ENCODE data around the gene COA1.
A peak's percentile ranks its signal among the peaks of the same experiment; 100 is the strongest.
"Not testable (repeated sequence)": the region's sequence is repeated elsewhere in the genome, so short reads cannot be mapped to it uniquely, and the experiment has no call there.

Gene COA1, protein sequence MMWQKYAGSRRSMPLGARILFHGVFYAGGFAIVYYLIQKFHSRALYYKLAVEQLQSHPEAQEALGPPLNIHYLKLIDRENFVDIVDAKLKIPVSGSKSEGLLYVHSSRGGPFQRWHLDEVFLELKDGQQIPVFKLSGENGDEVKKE

DNA sequence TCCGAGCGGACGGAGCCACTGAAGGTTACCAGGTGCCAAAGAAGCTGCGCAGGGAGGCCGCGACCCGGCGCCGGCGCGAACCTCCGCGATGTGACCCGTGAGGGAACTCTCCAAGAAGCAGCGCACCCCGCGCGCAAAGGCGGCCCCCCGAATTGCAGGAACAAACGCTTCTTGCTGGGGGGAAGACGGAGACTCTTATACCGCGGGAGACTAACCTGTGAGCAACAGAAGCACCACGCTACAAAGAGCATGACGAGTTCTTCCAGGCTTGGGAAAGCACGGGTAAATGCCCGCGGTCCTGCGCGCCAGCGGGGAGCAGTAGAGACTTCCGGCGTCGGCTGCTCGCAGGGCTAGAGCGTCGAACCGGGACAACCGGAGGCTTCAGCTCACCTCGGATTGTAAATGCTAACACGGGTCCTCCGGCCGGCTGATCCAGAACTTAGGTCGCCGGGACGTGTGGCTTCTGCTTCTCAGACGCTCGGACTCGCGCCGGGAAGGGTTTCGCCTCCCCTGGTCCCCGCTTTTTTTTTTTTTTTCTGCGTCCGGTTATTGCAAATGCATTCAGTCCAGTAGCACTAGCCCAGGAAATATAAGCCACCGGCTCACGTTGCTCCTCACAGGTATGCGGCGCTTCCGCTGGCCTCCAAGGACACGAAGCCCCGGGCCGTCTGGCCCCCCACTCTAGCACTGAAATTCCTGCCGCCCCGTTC, at the start of gene COA1:
Gene COA1, minus strand, starts transcription at position 310 of the 710 bp plus-strand sequence. CDS start 80,909 bp downstream, outside the sequence.
- DNase-seq (ENCODE audit: low spot score), result peak; percentile 81

DNA sequence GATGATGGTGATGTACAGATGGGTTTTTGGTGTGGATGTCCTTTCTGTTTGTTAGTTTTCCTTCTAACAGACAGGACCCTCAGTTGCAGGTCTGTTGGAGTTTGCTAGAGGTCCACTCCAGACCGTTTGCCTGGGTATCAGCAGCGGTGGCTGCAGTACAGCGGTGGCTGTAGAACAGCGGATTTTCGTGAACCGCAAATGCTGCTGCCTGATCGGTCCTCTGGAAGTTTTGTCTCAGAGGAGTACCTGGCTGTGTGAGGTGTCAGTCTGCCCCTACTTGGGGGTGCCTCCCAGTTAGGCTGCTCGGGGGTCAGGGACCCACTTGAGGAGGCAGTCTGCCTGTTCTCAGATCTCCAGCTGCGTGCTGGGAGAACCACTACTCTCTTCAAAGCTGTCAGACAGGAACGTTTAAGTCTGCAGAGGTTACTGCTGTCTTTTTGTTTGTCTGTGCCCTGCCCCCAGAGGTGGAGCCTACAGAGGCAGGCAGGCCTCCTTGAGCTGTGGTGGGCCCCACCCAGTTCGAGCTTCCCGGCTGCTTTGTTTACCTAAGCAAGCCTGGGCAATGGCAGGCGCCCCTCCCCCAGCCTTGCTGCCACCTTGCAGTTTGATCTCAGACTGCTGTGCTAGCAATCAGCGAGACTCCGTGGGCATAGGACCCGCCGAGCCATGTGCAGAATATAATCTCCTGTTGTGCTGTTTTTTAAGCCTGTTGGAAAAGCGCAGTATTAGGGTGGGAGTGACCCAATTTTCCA, 49.1 kb upstream of the COA1 start:
- DNase-seq (ENCODE audit: low spot score), result not testable (repeated sequence)

DNA sequence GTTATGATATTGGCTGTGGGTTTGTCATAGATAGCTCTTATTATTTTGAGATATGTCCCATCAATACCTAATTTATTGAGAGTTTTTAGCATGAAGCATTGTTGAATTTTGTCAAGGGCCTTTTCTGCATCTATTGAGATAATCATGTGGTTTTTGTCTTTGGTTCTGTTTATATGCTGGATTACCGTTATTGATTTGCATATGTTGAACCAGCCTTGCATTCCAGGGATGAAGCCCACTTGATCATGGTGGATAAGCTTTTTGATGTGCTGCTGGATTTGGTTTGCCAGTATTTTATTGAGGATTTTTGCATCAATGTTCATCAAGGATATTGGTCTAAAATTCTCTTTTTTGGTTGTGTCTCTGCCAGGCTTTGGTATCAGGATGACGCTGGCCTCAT, 45.9 kb upstream of the COA1 start:
- not testable (repeated sequence) for DNase-seq (ENCODE audit: low spot score)

DNA sequence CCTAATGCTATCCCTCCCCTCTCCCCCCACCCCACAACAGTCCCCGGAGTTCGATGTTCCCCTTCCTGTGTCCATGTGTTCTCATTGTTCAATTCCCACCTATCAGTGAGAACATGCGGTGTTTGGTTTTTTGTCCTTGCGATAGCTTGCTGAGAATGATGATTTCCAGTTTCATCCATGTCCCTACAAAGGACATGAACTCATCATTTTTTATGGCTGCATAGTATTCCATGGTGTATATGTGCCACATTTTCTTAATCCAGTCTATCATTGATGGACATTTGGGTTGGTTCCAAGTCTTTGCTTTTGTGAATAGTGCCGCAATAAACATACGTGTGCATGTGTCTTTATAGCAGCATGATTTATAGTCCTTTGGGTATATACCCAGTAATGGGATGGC, 43.9 kb upstream of the COA1 start:
- DNase-seq (ENCODE audit: low spot score), result not testable (repeated sequence)

DNA sequence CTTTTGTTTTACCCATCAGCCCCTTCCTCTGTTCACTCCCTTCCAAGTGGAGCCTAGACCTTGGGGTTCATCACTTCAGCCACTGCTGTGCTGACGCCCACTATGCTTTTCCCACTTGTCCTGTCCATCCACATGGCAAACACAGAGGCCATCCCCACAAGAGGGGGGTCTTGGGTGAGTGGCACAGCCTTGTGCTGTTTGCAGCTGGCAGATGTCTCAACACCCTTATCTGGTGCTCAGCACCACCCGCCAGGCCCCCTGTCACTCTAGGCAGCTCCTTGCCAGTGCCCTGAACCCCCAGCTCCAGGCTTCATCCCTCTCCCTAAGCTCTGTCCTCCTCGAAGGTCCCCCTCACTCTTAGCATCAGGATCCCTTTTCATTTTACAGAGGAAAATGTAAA, 42.2 kb upstream of the COA1 start:
- DNase-seq (ENCODE audit: low spot score), result no peak

DNA sequence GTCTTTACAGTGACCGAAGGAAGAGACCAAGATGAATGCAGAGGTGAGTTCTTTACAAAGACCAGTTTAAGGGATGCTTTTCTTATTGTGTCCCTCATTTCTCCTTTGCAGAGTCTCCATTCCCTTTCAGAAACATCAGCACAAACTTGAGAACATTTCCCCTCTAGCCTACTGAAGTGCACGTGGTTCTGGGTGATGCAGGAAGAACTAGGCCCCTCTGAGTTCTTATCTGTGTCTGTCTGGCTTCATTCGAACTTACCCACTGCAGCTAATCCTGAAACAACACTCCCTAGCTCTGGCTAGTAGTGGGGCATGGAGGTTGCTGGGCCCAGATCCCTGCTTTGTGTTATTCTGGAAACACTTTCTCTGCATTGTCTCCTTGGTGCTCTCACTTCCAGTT, 41.8 kb upstream of the COA1 start:
- no peak for DNase-seq (ENCODE audit: low spot score)

DNA sequence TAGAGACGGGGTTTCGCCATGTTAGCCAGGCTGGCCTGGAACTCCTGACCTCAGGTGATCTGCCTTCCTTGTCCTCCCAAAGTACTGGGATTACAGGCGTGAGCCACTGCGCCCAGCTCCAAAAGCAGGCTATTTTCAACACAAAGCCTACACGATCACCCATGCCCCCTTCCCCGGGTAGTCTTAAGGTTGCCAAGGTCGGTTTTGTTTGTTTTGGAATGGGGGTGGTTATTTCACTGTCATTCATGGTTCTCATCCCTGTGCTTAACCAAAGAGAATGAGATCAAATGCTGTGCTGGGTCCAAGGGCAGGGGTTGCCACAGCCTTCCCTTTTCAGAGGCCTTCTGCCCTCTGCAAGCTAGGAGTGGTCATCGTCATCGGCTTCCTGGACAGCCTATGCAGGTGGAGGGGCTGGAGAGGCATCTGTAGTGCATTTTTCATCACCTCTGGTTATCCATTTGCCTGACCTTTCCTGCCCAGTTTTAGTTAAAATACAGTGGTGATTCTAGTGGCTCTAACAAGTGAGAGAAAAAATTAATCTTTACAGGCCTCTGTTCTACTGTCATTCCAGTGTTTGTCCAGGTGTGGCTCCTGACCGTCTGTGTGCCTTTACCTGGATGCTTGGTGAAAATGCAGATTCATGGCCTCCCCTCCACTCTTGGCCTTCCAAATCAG, 40.6 kb upstream of the COA1 start:
- DNase-seq (ENCODE audit: low spot score), result no peak

DNA sequence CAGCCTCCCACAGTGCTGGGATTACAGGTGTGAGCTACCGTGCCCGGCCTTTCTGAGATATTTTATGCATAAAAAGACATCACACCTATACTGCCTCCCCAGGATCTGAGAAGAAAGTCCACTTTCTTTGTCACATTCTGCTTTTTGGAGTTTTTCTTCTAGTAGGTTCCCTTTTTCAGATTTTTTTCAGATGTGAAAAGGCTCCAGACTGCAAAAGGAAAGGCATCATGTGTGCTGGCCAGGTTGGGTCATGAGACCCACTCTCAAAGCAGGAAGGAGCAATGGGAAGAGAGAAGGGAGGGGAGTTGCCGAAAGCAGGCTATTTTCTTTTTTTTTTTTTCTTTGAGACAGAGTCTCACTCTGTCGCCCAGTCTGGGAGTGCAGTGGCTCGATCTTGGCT, 40.0 kb upstream of the COA1 start:
- no peak for DNase-seq (ENCODE audit: low spot score)

DNA sequence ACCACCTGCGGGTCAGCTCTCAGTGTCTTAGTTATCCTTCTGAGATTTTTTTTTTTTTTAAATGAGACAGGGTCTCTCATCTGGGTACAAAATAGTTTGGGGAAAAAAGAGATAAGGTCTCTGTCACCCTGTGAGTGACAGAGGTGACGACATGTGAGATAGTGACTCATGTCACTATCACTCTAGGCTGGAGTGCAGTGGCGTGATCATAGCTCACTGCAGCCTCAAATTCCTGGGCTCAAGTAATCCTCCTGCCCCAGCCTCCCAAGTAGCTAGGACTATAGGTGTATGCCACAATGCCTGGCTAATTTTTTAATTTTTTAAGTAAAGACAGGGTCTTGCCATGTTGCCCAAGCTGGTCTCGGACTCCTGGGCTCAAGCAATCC, 39.6 kb upstream of the COA1 start:
- DNase-seq (ENCODE audit: low spot score), result no peak

DNA sequence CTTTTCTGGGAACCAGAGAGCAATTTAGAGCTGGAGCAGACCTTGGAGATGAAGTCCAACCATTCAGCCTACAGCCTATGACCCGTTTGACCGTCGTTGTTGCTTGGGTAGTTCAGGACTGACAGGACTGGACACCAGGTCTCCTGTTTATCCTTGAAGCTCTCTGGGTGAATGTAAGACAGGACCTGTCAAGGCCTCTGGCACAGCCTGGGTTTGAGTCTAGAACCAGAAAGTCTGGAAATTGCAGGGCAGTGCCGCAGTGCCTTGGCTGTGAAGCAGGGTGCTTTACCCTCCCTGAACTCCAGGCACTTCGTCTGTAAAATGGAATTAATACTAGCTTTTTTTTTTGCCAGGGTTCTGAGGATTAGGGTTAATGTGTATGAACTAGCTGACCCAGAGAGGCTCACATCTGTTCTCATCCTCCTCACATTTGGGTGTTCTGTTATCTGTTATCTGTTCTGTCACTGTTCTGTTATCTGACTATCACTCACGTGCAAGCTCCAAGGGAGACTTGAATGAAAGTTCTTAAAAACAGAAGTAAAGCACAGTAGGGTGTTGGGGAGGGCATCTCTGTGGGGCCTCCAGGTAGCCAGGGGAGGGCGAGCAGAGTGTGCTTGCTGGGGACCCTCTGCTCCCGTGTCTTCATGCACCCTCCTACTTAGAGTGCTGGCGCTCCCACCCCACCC, 39.0 kb upstream of the COA1 start:
- DNase-seq (ENCODE audit: low spot score), result no peak

DNA sequence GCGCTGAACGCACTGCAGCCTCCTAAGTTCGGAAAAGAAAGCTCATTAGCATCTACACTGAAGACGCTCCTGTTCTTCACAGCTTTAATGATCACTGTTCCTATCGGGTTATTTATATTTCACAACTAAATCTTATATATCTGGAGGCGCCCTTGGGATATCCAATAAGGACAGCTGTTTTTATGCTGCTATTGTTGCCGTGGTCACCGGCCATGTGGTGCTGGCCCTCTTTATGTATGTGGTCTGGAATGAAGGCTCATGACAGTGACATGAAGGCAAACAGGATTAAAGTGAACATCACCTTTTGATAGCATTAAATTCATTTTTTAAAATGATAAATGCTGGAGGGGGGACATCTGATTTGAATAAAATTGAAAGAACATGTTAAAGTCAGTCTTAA, 38.0 kb upstream of the COA1 start:
- DNase-seq (ENCODE audit: low spot score), result no peak

DNA sequence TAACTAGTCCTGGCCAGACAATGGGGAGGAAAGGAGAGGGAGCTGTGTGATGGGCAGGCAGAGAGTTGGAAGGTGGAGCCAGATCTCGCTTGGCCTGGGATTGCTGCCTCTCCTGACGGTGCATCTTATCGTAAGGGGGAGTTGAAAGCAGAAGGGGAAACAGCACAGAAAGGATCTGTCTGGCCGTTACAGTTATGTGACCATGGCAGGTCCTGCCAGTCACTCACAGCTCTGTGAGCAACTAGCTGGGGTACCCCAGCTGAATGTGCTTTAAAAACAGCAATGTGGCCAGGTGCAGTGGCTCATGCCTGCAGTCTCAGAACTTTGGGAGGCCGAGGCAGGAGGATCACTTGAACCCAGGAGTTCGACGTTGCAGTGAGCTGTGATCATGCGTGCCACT, 37.2 kb upstream of the COA1 start:
- no peak for DNase-seq (ENCODE audit: low spot score)

DNA sequence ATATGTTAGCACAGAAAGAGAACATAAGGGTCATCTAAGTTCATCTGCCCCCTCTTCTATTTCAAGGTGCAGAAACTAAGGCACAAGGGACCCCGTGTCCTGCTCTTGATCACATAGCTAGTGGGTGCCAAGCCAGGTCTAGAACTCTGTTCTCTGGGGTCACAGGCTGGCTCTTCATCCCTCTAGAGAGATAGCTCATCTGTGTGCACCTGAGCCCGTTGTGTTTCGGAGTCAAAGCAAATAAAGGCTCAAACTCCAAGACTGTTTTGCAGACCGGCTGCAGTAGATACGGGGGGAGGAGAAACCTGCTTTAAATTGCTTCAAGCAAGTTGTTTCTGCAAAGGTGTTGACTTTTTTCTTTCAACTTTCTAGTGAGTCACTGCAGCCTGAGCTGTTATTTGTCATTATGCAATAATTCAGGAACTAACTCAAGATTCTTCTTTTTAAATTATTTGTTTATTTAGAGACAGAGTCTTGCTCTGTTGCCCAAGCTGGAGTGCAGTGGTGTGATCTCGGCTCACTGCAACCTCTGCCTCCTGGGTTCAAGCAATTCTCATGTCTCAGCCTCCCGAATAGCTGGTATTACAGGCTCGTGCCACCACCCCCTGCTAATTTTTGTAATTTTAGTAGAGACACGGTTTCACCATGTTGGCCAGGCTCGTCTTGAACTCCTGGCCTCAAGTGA, 35.6 kb upstream of the COA1 start:
- no peak for DNase-seq (ENCODE audit: low spot score)

DNA sequence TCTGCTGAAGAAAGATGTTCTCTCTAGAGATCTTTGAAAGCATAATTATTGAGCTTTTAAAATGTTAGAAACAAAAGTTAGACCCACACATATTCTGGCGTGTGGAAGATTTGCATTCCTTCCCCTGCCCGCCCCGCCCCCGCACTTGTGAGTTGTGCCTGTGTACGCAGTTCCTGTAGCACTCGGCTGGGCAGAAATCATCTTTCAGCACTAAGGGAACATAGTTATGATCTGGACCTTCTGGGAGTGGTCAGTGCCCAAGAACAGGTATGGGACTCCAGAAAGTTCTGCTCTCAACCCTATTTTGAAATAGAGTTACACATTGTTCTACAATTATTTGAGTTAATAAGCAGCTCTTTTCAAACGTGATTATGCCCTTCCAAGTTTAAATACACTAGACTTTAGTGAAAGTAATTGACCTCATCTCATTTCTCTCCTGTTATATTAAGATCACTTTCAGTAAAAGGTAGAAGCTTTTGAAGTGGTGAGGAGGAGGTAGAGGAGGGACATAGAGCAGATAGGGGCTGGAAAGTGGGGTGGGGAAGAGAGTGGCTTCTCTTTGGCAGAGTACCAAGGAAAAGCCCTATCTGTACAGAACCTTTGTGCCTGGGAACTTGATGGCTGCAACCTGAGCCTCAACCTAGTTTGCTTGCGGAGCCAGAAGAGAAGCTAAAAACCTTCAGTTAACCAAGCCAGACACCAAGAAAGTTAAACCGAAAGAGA, 34.9 kb upstream of the COA1 start:
- no peak for DNase-seq (ENCODE audit: low spot score)

DNA sequence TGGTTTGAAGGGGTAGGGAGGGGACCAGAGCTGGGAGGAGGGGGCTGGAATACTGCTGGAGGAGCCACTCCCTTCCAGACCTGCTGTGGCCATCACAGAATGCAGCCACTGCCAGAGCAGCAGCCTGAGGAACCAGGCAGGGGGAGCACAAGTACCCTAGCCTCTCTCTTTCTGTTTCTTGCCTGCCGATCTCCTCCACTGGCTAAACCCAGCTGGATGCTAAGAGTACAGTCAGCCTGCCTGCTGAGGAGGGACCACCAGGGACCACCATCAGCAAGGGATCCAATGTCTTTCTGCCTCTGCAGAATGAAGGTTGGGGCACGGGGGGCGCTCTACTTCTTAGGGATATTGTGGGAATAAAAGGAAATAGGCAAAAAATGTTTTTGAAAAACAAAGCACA, 33.9 kb upstream of the COA1 start:
- DNase-seq (ENCODE audit: low spot score), result no peak

DNA sequence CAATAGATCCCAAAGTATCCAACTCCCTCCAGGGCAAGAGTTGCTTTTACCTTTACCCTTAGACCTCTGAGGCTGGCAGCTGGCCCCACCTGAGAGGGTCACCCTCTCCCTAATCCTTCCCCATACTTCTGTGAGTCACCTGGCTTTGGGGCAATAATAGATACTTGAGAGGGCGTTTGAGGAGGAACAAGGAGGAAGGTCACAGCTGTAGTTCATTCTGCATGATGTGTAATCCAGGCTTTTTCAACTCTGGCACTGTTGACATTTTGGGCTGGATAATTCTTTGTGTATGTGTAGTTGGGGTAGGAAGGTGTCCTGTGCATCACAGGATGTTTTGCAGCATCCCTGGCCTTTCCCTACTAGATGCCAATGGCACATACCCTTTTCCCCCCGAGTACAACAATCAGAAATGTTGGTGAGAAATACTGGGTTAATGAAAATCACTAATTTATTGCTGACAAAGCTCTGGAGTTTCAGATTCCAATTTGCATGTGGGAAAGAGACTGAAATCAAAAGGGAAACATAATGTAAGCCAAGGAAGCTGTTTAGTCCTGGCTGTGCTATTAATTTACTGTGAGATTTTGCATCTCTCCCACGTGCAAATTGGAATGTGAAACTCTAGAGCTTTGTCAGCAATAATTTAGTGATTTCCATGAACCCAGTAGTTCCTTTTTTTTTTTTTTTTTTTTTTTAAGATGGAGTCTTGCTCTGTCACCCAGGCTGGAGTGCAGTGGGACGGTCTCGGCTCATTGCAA, 32.8 kb upstream of the COA1 start:
- DNase-seq (ENCODE audit: low spot score), result no peak

DNA sequence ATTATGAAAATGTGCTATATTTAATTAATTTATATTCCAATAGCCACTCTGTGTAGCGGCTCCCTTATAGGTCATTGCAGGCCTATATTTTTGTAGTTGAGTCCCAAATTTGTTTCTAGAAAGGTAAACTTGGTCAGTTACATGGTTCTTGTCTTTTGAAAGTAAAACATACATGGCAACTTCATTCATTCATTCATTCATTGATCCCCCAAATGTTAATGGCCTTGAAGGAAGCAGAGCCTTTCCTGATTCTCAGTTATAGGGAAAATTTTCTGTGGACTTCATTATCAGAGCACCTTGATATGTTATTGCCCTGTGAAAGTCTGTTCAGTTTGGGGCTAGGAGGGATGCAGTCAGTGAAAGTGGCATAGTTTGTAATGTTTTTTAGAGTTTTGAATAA, 32.1 kb upstream of the COA1 start:
- DNase-seq (ENCODE audit: low spot score), result no peak

DNA sequence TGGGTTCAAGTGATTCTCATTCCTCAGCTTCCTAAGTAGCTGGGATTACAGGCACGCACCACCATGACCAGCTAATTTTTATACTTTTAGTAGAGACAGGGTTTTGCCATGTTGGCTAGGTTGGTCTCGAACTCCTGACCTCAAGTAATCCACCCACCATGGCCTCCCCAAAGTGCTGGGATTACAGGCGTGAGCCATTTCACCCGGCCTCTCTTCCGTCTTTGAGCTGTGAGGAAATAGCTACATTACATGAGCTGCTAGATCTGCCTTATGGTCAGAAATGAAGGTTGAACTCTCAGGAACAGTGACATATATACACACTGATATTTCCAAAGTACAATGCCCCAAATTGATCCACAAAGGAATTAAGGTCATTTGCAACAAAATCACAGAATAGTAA, 31.5 kb upstream of the COA1 start:
- no peak for DNase-seq (ENCODE audit: low spot score)

DNA sequence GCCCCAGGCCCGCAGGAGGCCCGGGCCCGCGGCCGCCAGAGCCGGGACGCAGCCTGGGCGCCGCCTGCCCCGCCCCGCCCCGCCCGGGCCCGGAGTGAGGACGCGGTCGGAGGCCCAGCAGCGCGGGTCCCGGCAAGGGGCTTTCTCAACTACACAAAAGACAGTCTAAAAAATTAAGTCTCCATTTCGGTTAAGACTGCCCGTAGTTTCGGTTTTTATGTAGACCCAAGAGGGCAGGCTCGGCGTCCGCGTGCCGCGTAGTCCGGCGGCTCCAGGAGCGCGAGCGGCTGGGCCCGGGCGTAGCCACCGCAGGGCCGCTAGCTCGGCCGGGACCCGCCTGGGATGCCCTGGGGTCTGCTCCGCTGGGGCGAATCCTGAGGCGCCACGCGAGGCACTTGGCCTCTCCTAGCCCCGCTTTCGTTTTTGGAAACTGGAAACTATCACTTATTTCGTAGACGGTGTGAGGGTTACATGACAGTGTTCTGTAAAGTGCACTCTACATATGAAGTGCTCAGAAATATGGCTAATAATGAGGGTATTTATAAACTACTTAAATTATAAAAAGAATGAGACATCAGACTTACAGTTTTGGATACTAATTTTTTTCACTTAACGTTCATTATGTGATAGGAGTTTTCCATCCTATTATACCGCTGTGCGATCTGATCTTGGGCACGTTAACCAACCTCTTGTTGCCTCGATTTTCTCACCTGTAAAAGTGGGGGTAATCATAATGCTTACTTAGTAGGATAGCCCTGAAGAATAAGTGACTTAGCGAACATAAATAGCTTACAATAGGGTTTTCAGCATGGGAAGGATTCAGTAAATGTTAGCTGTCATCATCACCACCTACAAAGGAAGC, 29.7 kb upstream of the COA1 start:
- peak; percentile 6 for DNase-seq (ENCODE audit: low spot score)

Measured in pons (tissue), 1 donor.